ENCODE results near the gene MTMR3.

MTMR3 gene

DNA sequence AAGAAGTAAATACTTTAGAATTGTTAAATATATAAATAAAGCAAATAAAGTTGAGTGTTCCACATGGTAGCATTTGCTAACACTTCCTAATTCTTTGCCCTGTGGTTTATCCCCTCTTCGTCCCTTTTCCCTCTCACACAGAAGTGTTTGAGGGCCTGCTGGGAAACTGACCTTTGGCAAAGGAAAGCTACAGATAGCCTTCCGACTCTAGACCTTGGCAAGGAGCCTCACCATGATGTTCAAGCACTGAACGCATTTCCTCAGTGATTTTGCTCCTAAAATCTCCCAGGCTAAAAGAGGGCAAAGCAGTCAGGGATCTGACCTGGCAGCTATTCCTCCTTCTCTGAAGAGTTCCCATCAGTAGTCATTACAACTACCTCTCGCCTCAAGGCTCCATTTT, 144.8 kb downstream of the MTMR3 start:
- TF ChIP-seq CTCF (IDR thresholded peaks at IDR 0.05; ENCODE audit: insufficient read depth, low read depth, low read length, missing control alignments), result no peak
- no peak overlapping the region for H3K4me3 ChIP-seq (ENCODE audit: low read length)
- DNase-seq (ENCODE audit: low read depth), result no peak

DNA sequence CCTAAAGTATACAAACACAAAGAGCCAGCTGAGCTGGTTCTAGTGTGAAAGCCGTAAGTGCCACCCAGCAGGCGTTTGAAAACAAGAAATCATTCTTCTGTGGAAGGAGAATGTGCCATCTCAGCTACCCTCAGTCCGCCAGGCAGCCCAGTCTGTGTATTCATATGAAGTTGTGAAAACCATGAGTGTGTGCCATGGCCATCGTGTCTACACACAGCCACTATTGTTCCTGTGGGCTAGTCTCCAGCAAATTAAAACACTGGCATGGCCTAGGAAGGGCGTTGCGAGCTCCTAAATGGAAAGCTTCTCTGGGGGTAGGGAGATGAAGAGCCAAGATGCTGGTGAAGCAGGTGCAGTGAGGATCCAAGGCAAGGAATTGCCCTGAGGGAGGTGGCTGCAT, 145.8 kb downstream of the MTMR3 start:
- DNase-seq (ENCODE audit: low read depth), result no peak
- no peak overlapping the region for H3K4me3 ChIP-seq (ENCODE audit: low read length)
- no peak for TF ChIP-seq CTCF (IDR thresholded peaks at IDR 0.05; ENCODE audit: insufficient read depth, low read depth, low read length, missing control alignments)

DNA sequence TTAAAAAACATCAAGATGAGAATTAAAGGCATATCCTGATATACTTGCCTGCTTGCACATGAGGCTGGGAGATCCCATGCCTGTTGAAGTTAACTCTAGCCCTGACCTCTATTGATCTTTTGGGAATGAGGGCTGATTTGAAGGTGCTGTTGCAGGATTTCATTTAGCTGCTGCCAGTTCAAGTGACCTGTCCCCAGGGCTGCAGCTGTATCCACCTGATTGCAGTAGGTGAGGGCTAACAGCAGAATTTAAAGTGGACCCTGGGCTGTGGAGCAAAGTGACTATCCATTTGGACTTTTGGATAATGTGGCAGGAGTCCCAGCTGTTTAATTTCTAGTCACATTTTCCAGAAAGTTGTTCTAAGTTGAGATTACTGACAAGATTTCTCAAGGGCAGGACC, 146.5 kb downstream of the MTMR3 start:
- no peak overlapping the region for H3K4me3 ChIP-seq (ENCODE audit: low read length)
- DNase-seq (ENCODE audit: low read depth), result no peak
- TF ChIP-seq CTCF (IDR thresholded peaks at IDR 0.05; ENCODE audit: insufficient read depth, low read depth, low read length, missing control alignments), result no peak

DNA sequence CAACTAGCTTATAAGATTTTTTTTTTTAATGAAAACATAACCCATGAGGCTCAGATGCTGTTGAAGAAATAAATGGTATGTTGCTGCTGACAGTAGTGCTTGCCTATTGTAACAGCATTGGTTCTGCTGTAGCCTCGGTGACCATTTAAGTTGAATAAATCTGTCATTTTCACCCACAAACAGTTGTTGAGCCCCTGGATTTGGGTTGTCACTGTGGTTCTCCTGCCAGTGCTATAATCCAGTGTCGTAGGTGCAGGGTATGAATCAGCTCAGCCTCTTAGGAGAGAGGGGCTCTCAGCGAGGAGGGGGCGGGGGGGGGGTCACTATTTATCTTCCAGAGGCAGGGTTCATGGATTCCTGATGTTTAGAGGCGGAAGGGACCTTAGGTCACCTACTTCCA, 147.4 kb downstream of the MTMR3 start:
- no peak for TF ChIP-seq CTCF (IDR thresholded peaks at IDR 0.05; ENCODE audit: insufficient read depth, low read depth, low read length, missing control alignments)
- no peak overlapping the region for H3K4me3 ChIP-seq (ENCODE audit: low read length)
- DNase-seq (ENCODE audit: low read depth), result no peak

DNA sequence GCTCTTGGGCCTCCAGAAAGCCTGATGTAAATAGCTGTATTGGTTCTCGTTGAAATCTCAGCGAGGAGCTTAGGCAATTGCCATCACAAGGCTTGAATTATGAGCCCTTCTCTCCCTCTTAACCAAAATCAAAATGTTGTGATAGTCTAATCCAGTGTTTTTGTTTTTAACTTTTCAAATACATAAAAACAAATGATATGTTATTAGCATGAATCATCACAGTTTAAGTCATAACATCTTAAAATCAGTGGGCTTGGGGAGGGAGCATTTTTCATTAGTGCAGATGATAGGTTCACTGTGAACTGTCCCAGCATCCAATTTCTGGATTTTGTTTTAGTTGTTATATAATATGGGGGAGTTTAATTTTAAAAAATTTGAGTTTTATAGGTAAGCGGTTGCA, 148.4 kb downstream of the MTMR3 start:
- no peak for DNase-seq (ENCODE audit: low read depth)
- no peak for TF ChIP-seq CTCF (IDR thresholded peaks at IDR 0.05; ENCODE audit: insufficient read depth, low read depth, low read length, missing control alignments)
- H3K4me3 ChIP-seq (ENCODE audit: low read length), result no peak overlapping the region

DNA sequence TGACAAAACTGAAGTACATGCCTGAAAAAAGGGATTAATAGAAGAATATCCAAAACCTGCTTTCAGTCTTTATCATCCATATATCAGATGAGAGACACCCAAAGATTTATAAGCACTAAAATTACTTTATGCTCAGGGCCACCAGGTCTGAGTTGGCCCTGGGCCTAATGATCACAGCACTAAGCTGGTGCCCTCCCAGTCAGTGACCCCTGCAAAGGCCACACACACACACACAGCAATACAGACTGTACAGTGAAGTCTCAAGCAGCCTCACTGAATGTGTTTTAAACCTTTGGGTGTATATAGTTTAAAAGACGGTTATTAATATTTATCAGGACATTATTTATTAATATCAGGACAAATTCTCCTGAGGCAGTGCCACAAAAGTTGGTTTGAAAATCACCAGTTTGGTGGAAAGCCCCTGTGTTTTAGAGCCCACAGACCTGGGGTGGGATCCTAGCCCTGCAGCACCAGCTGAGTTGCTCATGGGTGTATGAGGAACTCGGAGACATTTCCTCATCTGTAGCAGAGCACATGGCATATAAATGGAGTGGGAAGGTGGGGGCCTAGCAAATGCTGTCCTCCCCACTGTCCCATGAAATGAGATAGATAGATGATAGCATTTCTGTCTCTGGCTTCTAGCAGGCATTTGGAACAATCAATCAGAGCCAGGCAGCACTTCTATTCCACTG, 148.9 kb downstream of the MTMR3 start:
- DNase-seq (ENCODE audit: low read depth), result no peak
- TF ChIP-seq CTCF (IDR thresholded peaks at IDR 0.05; ENCODE audit: insufficient read depth, low read depth, low read length, missing control alignments), result no peak
- H3K4me3 ChIP-seq (ENCODE audit: low read length), result no peak overlapping the region

DNA sequence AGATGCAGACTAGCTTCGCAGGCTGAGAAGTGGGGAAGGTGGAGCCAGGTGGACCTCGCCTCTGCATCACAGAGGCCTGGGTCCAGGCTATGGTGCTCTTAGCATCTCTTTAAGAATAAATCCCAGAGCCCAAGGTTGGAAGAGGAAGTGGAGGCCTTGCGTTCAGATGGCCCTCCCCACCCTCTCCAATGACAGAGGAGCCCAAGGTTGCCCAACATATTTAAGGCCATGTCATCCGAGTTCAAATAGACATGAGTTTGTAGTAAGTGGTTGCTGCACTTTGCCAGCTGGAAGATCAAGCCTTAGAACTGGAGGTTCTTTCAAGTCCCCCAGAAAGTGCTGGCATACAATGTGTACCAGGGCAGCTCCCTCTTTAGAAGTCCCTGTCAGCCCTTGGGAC, 150.2 kb downstream of the MTMR3 start:
- no peak for TF ChIP-seq CTCF (IDR thresholded peaks at IDR 0.05; ENCODE audit: insufficient read depth, low read depth, low read length, missing control alignments)
- no peak overlapping the region for H3K4me3 ChIP-seq (ENCODE audit: low read length)
- no peak for DNase-seq (ENCODE audit: low read depth)
